Neural progenitor cell (in vitro differentiated cells): ENCODE data around the gene AUTS2. TPM values are rescaled to one million over a fixed set of nuclear protein-coding genes. Genes with fewer than 3 reads are reported as not detected.

ENCODE experiments used
- DNase-seq: peaks from one replicate; pipeline ENCODE4 v3.0.0-alpha.2; 2016; ENCODE audit warnings: low spot score
- H2AFZ ChIP-seq: fragments of 200-600 bp; sonication (generic); replicated peaks from 2 replicates; pipeline ENCODE4 v1.6.1; 2016; ENCODE audit warnings: antibody characterized with exemption
- H3F3A ChIP-seq: fragments of 200-600 bp; sonication (generic); 2 replicates; pipeline ENCODE4 v1.6.1; 2016; ENCODE audit warnings: antibody characterized with exemption, low read depth
- H3K27ac ChIP-seq: fragments of 200-600 bp; sonication (generic); 2 replicates; pipeline ENCODE4 v1.5.1; 2016; ENCODE audit warnings: mild to moderate bottlenecking
- H3K27me3 ChIP-seq: fragments of 200-600 bp; sonication (generic); 2 replicates; pipeline ENCODE4 v1.6.1; 2016; ENCODE audit warnings: mild to moderate bottlenecking, moderate library complexity
- H3K36me3 ChIP-seq: fragments of 200-600 bp; sonication (generic); 2 replicates; pipeline ENCODE4 v1.5.1; 2016
- H3K4me1 ChIP-seq: fragments of 200-600 bp; sonication (generic); 2 replicates; pipeline ENCODE4 v1.6.1; 2016; ENCODE audit warnings: mixed run types
- H3K4me2 ChIP-seq: fragments of 200-600 bp; sonication (generic); 2 replicates; pipeline ENCODE4 v1.6.1; 2016
- H3K4me3 ChIP-seq: fragments of 200-600 bp; sonication (generic); 2 replicates; pipeline ENCODE4 v1.5.1; 2016
- H3K79me2 ChIP-seq: fragments of 200-600 bp; sonication (generic); 2 replicates; pipeline ENCODE4 v1.6.1; 2016; ENCODE audit warnings: low read depth
- H3K9ac ChIP-seq: fragments of 200-600 bp; sonication (generic); 2 replicates; pipeline ENCODE4 v1.6.1; 2016
- H3K9me3 ChIP-seq: fragments of 200-600 bp; sonication (generic); 2 replicates; pipeline ENCODE4 v1.5.1; 2016; ENCODE audit warnings: low read depth
- H4K20me1 ChIP-seq: fragments of 200-600 bp; sonication (generic); 2 replicates; pipeline ENCODE4 v1.6.1; 2016; ENCODE audit warnings: low read depth
- H3K27ac Mint-ChIP-seq: 3 replicates; pipeline ENCODE4 v1.8.0; 2021; ENCODE audit warnings: mixed read lengths
- H3K27me3 Mint-ChIP-seq: 2 replicates; pipeline ENCODE4 v1.8.0; 2022; ENCODE audit warnings: low read depth, mild to moderate bottlenecking, inconsistent platforms, moderate library complexity, mixed read lengths; ENCODE audit not compliant: insufficient read depth
- H3K36me3 Mint-ChIP-seq: 3 replicates; pipeline ENCODE4 v1.8.0; 2021; ENCODE audit warnings: mixed read lengths
- H3K4me1 Mint-ChIP-seq: 3 replicates; pipeline ENCODE4 v1.8.0; 2021; ENCODE audit warnings: mixed read lengths
- H3K4me3 Mint-ChIP-seq: 3 replicates; pipeline ENCODE4 v1.8.0; 2021; ENCODE audit warnings: mild to moderate bottlenecking, moderate library complexity, mixed read lengths
- H3K9me3 Mint-ChIP-seq: 3 replicates; pipeline ENCODE4 v1.8.0; 2020; ENCODE audit warnings: mixed read lengths
- CTCF ChIP-seq: fragments of 200-600 bp; sonication (generic); IDR thresholded peaks from 2 replicates; pipeline ENCODE4 v1.5.1; 2017; ENCODE audit warnings: antibody characterized with exemption, mild to moderate bottlenecking
- EZH2 ChIP-seq: fragments of 200-600 bp; sonication (generic); IDR thresholded peaks from 2 replicates; pipeline ENCODE4 v1.6.1; 2017; ENCODE audit warnings: antibody characterized with exemption, mild to moderate bottlenecking, moderate library complexity
- EZH2phosphoT487 ChIP-seq: fragments of 200-600 bp; sonication (generic); IDR thresholded peaks from 2 replicates; pipeline ENCODE4 v1.6.1; 2017; ENCODE audit warnings: antibody characterized with exemption
- total RNA-seq: library from RNA; depleted of rRNA; stranded (reverse); fragments of >200 nt; gene quantifications from 2 replicates; pipeline ENCODE4 v1.2.3, GENCODE V29; 2015; ENCODE audit warnings: low replicate concordance

Gene AUTS2
- total RNA-seq, 1 donor from 2014 or later = 50.0 TPM

DNA sequence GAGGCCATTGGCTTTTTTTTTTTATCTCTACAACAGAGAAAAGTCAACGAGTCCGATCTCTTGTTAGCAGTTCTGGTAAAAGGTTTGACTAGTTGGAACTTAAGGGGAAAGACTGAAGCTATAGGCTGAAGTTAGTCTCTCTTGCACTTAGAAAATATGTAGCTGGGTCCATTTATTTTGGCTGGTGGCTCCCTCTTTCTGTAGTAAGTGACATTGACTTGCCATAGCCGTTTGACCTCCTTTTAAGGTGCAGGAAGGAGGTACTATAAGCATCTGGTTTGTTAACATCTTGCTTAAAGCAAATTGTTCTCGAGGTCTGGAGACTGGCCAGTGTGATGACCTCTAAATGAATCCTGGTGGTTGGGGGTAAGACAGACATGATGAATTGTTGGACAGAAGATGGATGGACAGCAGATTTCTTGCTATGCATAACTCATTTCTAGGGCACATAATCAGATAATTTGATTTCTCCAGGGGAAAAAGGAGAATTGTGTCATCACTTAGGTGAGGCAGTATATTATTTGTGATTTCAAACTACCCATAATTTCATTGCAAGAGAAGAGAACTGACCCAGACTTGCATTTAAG is 1177.4 kb downstream of the AUTS2 start:
- no peak overlapping the region for H3K4me3 ChIP-seq

GRCh38 chr7:70776627-70777101 is 1178.4 kb downstream of the AUTS2 start:
- no peaks in the 10 kb centered on the region for H3K27me3 ChIP-seq
- Mint-ChIP-seq H3K27ac (no peak overlapping the region), H3K4me1 (peaks cover 8% of the 10 kb centered on the region), H3K36me3 (peaks cover 62% of the 10 kb centered on the region), H3K4me3 (no peak overlapping the region), H3K9me3 (no peaks in the 10 kb centered on the region), H3K27me3 (peaks cover 2% of the 10 kb centered on the region)
- no peak overlapping the region for H3K27ac ChIP-seq
- H3K4me1 ChIP-seq = peaks cover 22% of the 10 kb centered on the region
- H3K9ac ChIP-seq = no peak overlapping the region
- no peak for DNase-seq
- no peak for TF ChIP-seq EZH2phosphoT487
- TF ChIP-seq EZH2 = no peak
- TF ChIP-seq CTCF = no peak
- H3K79me2 ChIP-seq = peaks cover 94% of the 10 kb centered on the region
- peaks cover 87% of the 10 kb centered on the region for H4K20me1 ChIP-seq
- H3K4me2 ChIP-seq = no peak overlapping the region
- no peaks in the 10 kb centered on the region for H3K9me3 ChIP-seq
- H3F3A ChIP-seq = peaks cover 36% of the 10 kb centered on the region
- peaks cover 48% of the 10 kb centered on the region for H3K36me3 ChIP-seq
- H2AFZ ChIP-seq = no peak overlapping the region
- no peak overlapping the region for H3K4me3 ChIP-seq

More for the DNA sequence above, 1177.4 kb downstream of the AUTS2 start:
- TF ChIP-seq EZH2 = no peak
- peak; percentile 42 for TF ChIP-seq CTCF
- peaks cover 29% of the 10 kb centered on the region for H3K4me1 ChIP-seq
- no peak overlapping the region for H3K27ac Mint-ChIP-seq
- peaks cover 98% of the 10 kb centered on the region for H3K79me2 ChIP-seq
- H2AFZ ChIP-seq = no peak overlapping the region
- no peak overlapping the region for H3K4me2 ChIP-seq
- peaks cover 4% of the 10 kb centered on the region for H3K4me1 Mint-ChIP-seq
- no peak for DNase-seq
- peaks cover 86% of the 10 kb centered on the region for H4K20me1 ChIP-seq
- H3K36me3 Mint-ChIP-seq = peaks cover 67% of the 10 kb centered on the region
- H3K27me3 ChIP-seq = no peaks in the 10 kb centered on the region
- no peak overlapping the region for H3K4me3 Mint-ChIP-seq
- peaks cover 5% of the 10 kb centered on the region for H3K27me3 Mint-ChIP-seq
- peaks cover 36% of the 10 kb centered on the region for H3F3A ChIP-seq
- H3K36me3 ChIP-seq = peaks cover 49% of the 10 kb centered on the region
- H3K9me3 ChIP-seq = no peaks in the 10 kb centered on the region
- no peak overlapping the region for H3K9ac ChIP-seq
- no peak overlapping the region for H3K27ac ChIP-seq
- H3K9me3 Mint-ChIP-seq = no peaks in the 10 kb centered on the region

- H3K36me3 ChIP-seq = peaks cover 42% of the 10 kb centered on the region
Observed at GRCh38 chr7:70777251-70777650, 1179.0 kb downstream of the AUTS2 start.

More at GRCh38 chr7:70777251-70777650, 1179.0 kb downstream of the AUTS2 start:
- peaks cover 2% of the 10 kb centered on the region for H3K27me3 Mint-ChIP-seq
- Histone ChIP-seq H3K9me3 (no peaks in the 10 kb centered on the region), H4K20me1 (peaks cover 87% of the 10 kb centered on the region), H3K9ac (no peak overlapping the region), H3F3A (peaks cover 36% of the 10 kb centered on the region), H3K79me2 (peaks cover 90% of the 10 kb centered on the region), H3K27me3 (no peaks in the 10 kb centered on the region), H3K4me3 (no peak overlapping the region), H3K4me2 (no peak overlapping the region), H3K4me1 (peaks cover 16% of the 10 kb centered on the region), H2AFZ (no peak overlapping the region), H3K27ac (no peak overlapping the region)
- TF ChIP-seq EZH2 (no peak), EZH2phosphoT487 (no peak), CTCF (no peak)
- no peak overlapping the region for H3K4me3 Mint-ChIP-seq
- H3K36me3 Mint-ChIP-seq = peaks cover 65% of the 10 kb centered on the region
- H3K9me3 Mint-ChIP-seq = no peaks in the 10 kb centered on the region
- H3K27ac Mint-ChIP-seq = no peak overlapping the region
- no peak for DNase-seq
- H3K4me1 Mint-ChIP-seq = peaks cover 14% of the 10 kb centered on the region
